GM21717 (cell line): ENCODE results near the gene GTPBP6.
A peak's percentile ranks its signal among the peaks of the same experiment; 100 is the strongest.
"Not testable (repeated sequence)": the region's sequence is repeated elsewhere in the genome, so short reads cannot be mapped to it uniquely, and the experiment has no call there.

Source experiments
- ATAC-seq: cut with Tn5 transposase; IDR thresholded peaks from one replicate; pipeline ENCODE4 v1.9.1; 2021; ENCODE audit warnings: mild to moderate bottlenecking, moderate library complexity; ENCODE audit not compliant: unreplicated experiment

The GTPBP6 gene

GRCh38 chrX:292900-293897 is 25.4 kb downstream of the GTPBP6 start:
- ATAC-seq = no peak

GRCh38 chrX:291411-291901 is 27.1 kb downstream of the GTPBP6 start:
- no peak for ATAC-seq

- no peak for ATAC-seq
Observed at GRCh38 chrX:290476-291166, 28.0 kb downstream of the GTPBP6 start.

GRCh38 chrX:288561-288991 is 30.0 kb downstream of the GTPBP6 start:
- no peak for ATAC-seq

- no peak for ATAC-seq
Observed at GRCh38 chrX:287670-288069, 30.9 kb downstream of the GTPBP6 start.

GRCh38 chrX:285076-285677 is 33.4 kb downstream of the GTPBP6 start:
- no peak for ATAC-seq

- ATAC-seq = peak; percentile 100
Observed at GRCh38 chrX:283115-283845, 35.3 kb downstream of the GTPBP6 start.

- ATAC-seq = not testable (repeated sequence)
Observed at GRCh38 chrX:282000-282681, 36.5 kb downstream of the GTPBP6 start.

- no peak for ATAC-seq
Observed at GRCh38 chrX:281166-281999, 37.2 kb downstream of the GTPBP6 start, which contains the start of gene PLCXD1. Gene PLCXD1, plus strand, starts transcription at chrX:281381. Its CDS starts 2,807 bp downstream, at chrX:284188.

GRCh38 chrX:280722-281121 is 37.9 kb downstream of the GTPBP6 start:
- not testable (repeated sequence) for ATAC-seq

GRCh38 chrX:279757-280604 is 38.6 kb downstream of the GTPBP6 start:
- not testable (repeated sequence) for ATAC-seq

GRCh38 chrX:276581-277201 is 41.9 kb downstream of the GTPBP6 start:
- peak; percentile 48 for ATAC-seq

- ATAC-seq = peak; percentile 70
Observed at GRCh38 chrX:275967-276580, 42.5 kb downstream of the GTPBP6 start.

- peak; percentile 14 for ATAC-seq
Observed at GRCh38 chrX:275476-275966, 43.1 kb downstream of the GTPBP6 start.

- no peak for ATAC-seq
Observed at GRCh38 chrX:274904-275475, 43.6 kb downstream of the GTPBP6 start.

GRCh38 chrX:270848-271367 is 47.7 kb downstream of the GTPBP6 start:
- ATAC-seq = no peak
